ENCODE data around the gene RNU1-3.
"Not testable (repeated sequence)": the region's sequence is repeated elsewhere in the genome, so short reads cannot be mapped to it uniquely, and the experiment has no call there.

GRCh38 chr1:16619803-16620501, 46.8 kb downstream of the RNU1-3 start:
- TF ChIP-seq CTCF (IDR thresholded peaks at IDR 0.05; ENCODE audit: insufficient read depth, low read depth, low read length); EZH2 (IDR thresholded peaks at IDR 0.05; ENCODE audit: insufficient read depth, low read length): not testable (repeated sequence)
